Measurements from ENCODE around the gene UBA52. TPM values are rescaled to one million over a fixed set of nuclear protein-coding genes. Genes with fewer than 3 reads are reported as not detected.

The UBA52 gene
- total RNA-seq, 3 donors from 2014 or later, result 729 to 865 (median 831) TPM

- TF ChIP-seq CTCF (IDR thresholded peaks at IDR 0.05), result no peak
- TF ChIP-seq POLR2A (IDR thresholded peaks at IDR 0.05), result no peak
- no peak for TF ChIP-seq POLR2AphosphoS5 (IDR thresholded peaks at IDR 0.05)
- no peak for DNase-seq (ENCODE audit: low spot score in 2 of 2)
- peak overlapping the region in 2 of 3 donors; percentile 54 to 69 for H3K4me3 ChIP-seq
- peaks cover 5 to 19% of the 10 kb centered on the region in 2 donors for H3K4me1 ChIP-seq
- no peak overlapping the region for H3K27ac ChIP-seq
- no peaks in the 10 kb centered on the region for H3K36me3 ChIP-seq
- H3K27me3 ChIP-seq, result peaks cover 17 to 74% of the 10 kb centered on the region in 2 donors
- H3K9me3 ChIP-seq, result no peaks in the 10 kb centered on the region
- intact Hi-C loops (cut with DNase I; ENCODE audit: low total_unique reads), result no loop called here
Observed at GRCh38 chr19:18611327-18612050, 39.8 kb downstream of the UBA52 start.

DNA sequence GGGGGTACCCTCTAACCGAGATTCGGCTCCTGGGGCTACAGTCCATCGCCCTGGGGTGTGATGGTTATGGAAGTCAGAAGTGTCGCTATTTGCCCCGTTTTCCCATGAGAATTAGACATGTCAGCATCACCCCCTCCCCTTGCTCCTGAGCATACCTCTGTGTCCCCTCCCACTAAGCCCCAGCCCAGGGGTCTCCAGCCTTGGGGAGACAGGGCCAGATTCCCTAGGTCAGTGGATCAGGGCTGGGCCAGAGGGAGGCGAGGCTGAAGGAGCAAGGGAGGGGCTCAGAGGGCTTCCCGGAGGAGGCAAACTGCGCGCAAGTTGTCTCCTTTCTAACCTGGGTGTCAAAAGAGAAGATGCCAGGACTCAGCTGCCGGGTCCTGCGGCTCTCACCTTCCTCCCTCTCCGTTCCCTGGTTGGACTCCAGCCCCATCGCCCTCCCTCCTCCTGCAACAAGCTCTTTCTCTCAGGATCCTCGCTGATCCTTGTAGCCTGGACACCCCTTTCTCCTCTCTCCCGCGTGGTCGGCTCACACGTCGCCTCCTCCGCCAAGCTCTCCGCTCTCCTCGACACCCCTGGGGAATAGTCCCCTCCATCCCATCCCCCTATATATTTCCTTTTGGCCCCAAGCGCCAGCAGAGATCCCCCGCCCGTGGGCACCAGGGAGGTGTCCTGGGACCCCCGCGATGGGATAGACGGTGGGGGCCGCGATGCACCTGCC lies 40.6 kb downstream of the UBA52 start:
- Histone ChIP-seq H3K4me1 (peaks cover 2 to 18% of the 10 kb centered on the region in 2 donors), H3K9me3 (no peaks in the 10 kb centered on the region), H3K27me3 (peaks cover 17 to 70% of the 10 kb centered on the region in 2 donors), H3K27ac (no peak overlapping the region), H3K4me3 (peak overlapping the region; percentile 27 to 69 (median 54)), H3K36me3 (no peaks in the 10 kb centered on the region)
- TF ChIP-seq POLR2AphosphoS5 (IDR thresholded peaks at IDR 0.05) (no peak), POLR2A (IDR thresholded peaks at IDR 0.05) (no peak), CTCF (IDR thresholded peaks at IDR 0.05) (no peak)
- no peak for DNase-seq (ENCODE audit: low spot score in 2 of 2)
- intact Hi-C loops (cut with DNase I; ENCODE audit: low total_unique reads), result no loop called here

DNA sequence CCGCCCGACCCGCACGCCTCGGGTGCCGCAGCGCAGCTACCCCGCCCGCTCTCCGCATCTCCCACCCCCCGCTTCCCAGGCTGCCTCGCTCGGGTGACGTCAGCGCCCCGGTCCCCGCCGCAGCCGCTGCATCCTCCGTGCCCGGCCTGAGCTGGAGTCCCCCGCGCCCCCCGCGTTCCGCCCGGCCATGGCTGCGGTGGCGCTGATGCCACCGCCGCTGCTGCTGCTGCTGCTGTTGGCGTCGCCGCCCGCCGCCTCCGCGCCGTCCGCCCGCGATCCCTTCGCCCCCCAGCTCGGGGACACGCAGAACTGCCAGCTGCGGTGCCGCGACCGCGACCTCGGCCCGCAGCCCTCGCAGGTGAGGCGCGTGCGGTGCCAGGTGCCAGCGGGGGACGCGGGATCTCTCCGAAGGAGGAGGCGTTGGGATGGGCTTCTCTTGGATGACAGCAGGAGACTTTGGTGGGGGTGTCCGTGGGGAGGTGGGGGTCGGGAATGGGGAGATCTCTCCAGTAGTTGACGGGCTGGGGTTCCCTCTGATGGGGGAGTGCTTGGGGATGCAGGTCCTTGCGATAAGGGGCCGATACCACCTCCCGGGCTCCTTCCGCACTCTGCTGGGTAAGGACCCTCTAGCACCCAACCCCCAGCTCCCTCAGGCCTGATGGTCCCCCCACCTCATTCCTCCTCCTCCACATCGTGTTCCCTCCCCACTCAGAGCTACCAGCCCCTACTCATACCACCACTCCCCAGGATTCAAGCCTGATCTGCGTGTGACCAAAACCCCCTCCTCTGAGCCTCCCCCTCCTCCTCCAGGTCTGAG lies 41.3 kb downstream of the UBA52 start, which contains the start of gene TMEM59L:
TSS of gene TMEM59L (plus strand) at position 99 of the 817 bp plus-strand sequence. CDS start at position 188, 89 bp downstream.
- DNase-seq (ENCODE audit: low spot score in 2 of 2), result no peak
- Histone ChIP-seq H3K9me3 (no peaks in the 10 kb centered on the region), H3K27me3 (peaks cover 15 to 63% of the 10 kb centered on the region in 2 donors), H3K36me3 (no peaks in the 10 kb centered on the region), H3K27ac (no peak within 1 kb of the TSS), H3K4me3 (peak within 1 kb of the TSS; percentile 27 to 69 (median 54)), H3K4me1 (peaks cover 0 to 12% of the 10 kb centered on the region in 2 donors)
- intact Hi-C loops (cut with DNase I; ENCODE audit: low total_unique reads), result no loop called here
- TF ChIP-seq POLR2AphosphoS5 (IDR thresholded peaks at IDR 0.05) (no peak), CTCF (IDR thresholded peaks at IDR 0.05) (no peak), POLR2A (IDR thresholded peaks at IDR 0.05) (no peak)

DNA sequence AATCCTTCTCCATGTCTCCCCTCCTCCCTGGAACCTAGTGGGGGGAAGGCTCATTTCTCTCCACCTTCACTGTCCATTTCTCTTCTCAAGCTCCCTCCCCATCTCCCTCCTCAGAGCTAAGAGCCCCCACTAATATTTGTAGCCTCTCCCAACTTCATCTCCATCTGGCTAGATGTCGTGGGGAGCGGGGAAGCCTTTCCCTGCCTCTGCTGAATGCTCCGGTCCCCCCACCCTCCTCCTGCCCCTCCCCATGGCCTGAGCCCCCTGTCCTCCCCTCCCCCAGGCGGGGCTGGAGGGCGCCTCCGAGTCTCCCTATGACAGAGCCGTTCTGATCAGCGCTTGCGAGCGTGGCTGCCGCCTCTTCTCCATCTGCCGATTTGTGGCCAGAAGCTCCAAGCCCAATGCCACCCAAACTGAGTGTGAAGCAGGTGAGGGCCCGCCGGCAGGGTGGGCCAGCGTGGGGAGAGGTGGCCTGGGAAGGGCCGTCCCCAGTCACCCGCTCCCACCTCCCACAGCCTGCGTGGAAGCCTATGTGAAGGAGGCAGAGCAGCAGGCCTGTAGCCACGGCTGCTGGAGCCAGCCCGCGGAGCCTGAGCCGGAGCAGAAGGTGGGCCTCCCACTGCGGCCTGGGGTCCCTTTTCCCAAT lies 42.1 kb downstream of the UBA52 start:
- Histone ChIP-seq H3K4me1 (peaks cover 0 to 12% of the 10 kb centered on the region in 2 donors), H3K4me3 (peak overlapping the region in 1 of 3 donors; percentile 69), H3K27me3 (peaks cover 15 to 55% of the 10 kb centered on the region in 2 donors), H3K9me3 (no peaks in the 10 kb centered on the region), H3K27ac (no peak overlapping the region), H3K36me3 (no peaks in the 10 kb centered on the region)
- DNase-seq (ENCODE audit: low spot score in 2 of 2), result no peak
- no peak for TF ChIP-seq POLR2A (IDR thresholded peaks at IDR 0.05)
- no peak for TF ChIP-seq CTCF (IDR thresholded peaks at IDR 0.05)
- no peak for TF ChIP-seq POLR2AphosphoS5 (IDR thresholded peaks at IDR 0.05)
- intact Hi-C loops (cut with DNase I; ENCODE audit: low total_unique reads), result no loop called here

Measured in breast epithelium (tissue), 4 donors.